Testis (tissue), 2 donors: ENCODE data around the gene SLC5A10.
"Not testable (repeated sequence)": the region's sequence is repeated elsewhere in the genome, so short reads cannot be mapped to it uniquely, and the experiment has no call there.

Experiments used
- POLR2A ChIP-seq: fragments of 450-650 bp; IDR thresholded peaks from one replicate; pipeline ENCODE4 v1.6.1; 2017; ENCODE audit warnings: antibody characterized with exemption, mild to moderate bottlenecking, moderate library complexity
- TF ChIP-seq, protein P1 (sequence below), 3 experiments: fragments of 450-650 bp in 2 of 3; fragments of 200-600 bp in 1 of 3; sonication (generic) in 1 of 3; IDR thresholded peaks; one replicate each; pipeline ENCODE4 v1.5.1; 2016 to 2019; ENCODE audit warnings: antibody characterized with exemption in 3 of 3, mild to moderate bottlenecking in 2 of 3, moderate library complexity in 1 of 3

GRCh38 chr17:19044643-19045042 is 92.7 kb downstream of the SLC5A10 start:
- TF ChIP-seq, protein P1, sequence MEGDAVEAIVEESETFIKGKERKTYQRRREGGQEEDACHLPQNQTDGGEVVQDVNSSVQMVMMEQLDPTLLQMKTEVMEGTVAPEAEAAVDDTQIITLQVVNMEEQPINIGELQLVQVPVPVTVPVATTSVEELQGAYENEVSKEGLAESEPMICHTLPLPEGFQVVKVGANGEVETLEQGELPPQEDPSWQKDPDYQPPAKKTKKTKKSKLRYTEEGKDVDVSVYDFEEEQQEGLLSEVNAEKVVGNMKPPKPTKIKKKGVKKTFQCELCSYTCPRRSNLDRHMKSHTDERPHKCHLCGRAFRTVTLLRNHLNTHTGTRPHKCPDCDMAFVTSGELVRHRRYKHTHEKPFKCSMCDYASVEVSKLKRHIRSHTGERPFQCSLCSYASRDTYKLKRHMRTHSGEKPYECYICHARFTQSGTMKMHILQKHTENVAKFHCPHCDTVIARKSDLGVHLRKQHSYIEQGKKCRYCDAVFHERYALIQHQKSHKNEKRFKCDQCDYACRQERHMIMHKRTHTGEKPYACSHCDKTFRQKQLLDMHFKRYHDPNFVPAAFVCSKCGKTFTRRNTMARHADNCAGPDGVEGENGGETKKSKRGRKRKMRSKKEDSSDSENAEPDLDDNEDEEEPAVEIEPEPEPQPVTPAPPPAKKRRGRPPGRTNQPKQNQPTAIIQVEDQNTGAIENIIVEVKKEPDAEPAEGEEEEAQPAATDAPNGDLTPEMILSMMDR (IDR thresholded peaks at IDR 0.05) = not testable (repeated sequence)
- TF ChIP-seq POLR2A = not testable (repeated sequence)
